Mononuclear cell (primary cell): ENCODE results near the gene ARHGAP10. TPM values are rescaled to one million over a fixed set of nuclear protein-coding genes. Genes with fewer than 3 reads are reported as not detected.

Experiments
- H3K27me3 ChIP-seq: 2 replicates; pipeline ENCODE4 v1.6.0; 2011; ENCODE audit warnings: low read length, control low read depth; ENCODE audit not compliant: insufficient read depth
- H3K4me1 ChIP-seq: 2 replicates; pipeline ENCODE4 v1.5.1; 2011; ENCODE audit warnings: mild to moderate bottlenecking, low read length, control low read depth; ENCODE audit not compliant: insufficient read depth
- H3K4me3 ChIP-seq: 2 replicates; pipeline ENCODE4 v1.5.1; 2011; ENCODE audit warnings: mild to moderate bottlenecking, low read length, moderate library complexity
- H3K9me3 ChIP-seq: 2 replicates; pipeline ENCODE4 v1.5.1; 2011; ENCODE audit warnings: low read depth, mild to moderate bottlenecking, control low read depth, low read length
- total RNA-seq: library from RNA; depleted of rRNA; stranded (reverse); fragments of >200 nt; gene quantifications from one replicate; pipeline ENCODE4 v1.2.3, GENCODE V29; 2012

Gene ARHGAP10, protein sequence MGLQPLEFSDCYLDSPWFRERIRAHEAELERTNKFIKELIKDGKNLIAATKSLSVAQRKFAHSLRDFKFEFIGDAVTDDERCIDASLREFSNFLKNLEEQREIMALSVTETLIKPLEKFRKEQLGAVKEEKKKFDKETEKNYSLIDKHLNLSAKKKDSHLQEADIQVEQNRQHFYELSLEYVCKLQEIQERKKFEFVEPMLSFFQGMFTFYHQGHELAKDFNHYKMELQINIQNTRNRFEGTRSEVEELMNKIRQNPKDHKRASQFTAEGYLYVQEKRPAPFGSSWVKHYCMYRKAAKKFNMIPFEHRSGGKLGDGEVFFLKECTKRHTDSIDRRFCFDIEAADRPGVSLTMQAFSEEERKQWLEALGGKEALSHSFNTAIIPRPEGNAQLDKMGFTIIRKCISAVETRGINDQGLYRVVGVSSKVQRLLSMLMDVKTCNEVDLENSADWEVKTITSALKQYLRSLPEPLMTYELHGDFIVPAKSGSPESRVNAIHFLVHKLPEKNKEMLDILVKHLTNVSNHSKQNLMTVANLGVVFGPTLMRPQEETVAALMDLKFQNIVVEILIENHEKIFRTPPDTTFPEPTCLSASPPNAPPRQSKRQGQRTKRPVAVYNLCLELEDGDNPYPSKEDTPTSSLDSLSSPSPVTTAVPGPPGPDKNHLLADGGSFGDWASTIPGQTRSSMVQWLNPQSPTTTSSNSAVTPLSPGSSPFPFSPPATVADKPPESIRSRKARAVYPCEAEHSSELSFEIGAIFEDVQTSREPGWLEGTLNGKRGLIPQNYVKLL
- 10.6 TPM for total RNA-seq

DNA sequence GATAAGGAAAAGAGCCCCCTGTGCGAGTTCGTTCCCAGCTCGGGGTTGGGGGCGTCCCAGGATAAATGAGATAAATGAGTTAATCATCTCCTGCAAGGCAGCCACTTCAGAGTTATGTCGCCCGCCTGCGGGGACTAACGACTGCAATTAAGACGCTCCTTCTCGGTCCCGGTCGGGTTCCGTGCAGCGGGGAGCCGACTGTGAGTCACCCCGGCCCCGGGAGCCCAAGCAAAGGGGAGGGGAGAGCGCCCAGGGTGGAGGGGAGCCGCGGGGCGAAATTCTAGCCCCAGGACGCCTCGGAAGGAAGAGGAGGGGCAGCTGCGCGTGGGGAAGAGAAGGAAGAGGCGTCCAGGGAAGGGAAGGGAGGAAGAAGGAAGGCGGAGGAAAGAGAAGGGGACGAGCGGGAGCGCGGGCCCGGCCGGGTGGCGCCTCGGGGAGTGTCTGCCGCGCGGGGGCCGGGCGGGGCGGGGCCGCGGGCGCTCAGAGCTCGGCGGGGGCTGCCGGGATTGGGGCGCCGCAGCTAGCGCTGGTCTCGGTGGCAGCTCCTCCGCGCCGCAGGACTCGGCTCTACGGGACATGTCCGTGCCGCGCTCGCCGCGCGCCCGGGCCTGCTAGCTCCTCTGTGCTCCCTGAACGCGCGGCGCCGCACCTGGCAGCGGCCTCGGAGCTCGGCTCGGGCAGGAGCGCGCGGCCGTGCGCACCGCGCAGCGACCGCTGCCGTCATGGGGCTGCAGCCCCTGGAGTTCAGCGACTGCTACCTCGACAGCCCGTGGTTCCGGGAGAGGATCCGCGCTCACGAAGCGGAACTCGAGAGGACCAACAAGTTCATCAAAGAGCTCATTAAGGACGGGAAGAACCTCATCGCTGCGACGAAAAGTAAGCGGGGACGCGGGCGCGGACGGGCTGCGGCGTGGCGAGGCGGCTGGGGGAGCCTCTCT, at the start of gene ARHGAP10:
ARHGAP10 (plus strand) TSS at position 509 of the 938 bp plus-strand sequence; CDS start at position 723, 214 bp downstream.
- Histone ChIP-seq H3K27me3 (peaks cover 3% of the 10 kb centered on the region), H3K4me1 (peaks cover 26% of the 10 kb centered on the region), H3K4me3 (peak within 1 kb of the TSS; percentile 67), H3K9me3 (no peaks in the 10 kb centered on the region)

DNA sequence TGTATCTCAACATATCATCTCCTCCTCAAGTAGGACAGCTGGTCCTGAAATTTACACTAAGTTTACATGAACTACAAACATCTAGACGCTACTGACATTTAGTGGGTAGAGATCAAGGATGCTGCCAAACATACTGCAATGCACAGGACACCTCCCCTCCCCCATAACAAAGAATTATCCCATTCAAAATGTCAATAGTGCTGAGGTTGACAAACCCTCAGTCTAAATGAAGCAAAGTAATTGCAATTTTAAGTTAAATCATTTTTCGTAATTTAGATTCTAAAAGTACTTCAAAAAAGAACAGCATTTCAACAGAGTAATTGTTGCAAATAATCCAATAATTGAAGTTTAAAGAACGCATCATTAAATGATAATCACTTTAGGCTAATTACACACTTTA, 49.1 kb upstream of the ARHGAP10 start:
- Histone ChIP-seq H3K9me3 (no peaks in the 10 kb centered on the region), H3K4me1 (peaks cover 17% of the 10 kb centered on the region), H3K27me3 (no peaks in the 10 kb centered on the region), H3K4me3 (no peak overlapping the region)

DNA sequence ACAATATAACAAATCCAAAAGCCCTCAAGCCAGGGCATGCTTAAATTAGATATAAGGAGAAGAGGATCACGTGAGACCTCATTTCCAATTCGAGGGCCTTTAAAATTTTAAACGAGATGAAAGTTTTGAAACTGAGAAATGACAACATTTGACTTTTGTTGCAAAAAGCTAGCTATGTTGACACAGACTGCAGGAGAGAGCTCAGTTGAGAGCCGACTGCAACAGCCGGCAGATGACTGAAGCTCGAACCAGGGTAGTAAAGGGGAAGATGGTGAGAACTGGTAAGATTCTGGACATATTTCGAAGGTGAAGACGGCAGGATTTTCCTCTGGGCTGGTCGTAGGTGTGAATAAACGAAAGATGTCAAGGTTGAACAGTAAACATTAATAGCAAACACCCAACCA, 48.7 kb upstream of the ARHGAP10 start:
- Histone ChIP-seq H3K9me3 (no peaks in the 10 kb centered on the region), H3K4me1 (peaks cover 17% of the 10 kb centered on the region), H3K4me3 (peak overlapping the region; percentile 89), H3K27me3 (no peaks in the 10 kb centered on the region)

DNA sequence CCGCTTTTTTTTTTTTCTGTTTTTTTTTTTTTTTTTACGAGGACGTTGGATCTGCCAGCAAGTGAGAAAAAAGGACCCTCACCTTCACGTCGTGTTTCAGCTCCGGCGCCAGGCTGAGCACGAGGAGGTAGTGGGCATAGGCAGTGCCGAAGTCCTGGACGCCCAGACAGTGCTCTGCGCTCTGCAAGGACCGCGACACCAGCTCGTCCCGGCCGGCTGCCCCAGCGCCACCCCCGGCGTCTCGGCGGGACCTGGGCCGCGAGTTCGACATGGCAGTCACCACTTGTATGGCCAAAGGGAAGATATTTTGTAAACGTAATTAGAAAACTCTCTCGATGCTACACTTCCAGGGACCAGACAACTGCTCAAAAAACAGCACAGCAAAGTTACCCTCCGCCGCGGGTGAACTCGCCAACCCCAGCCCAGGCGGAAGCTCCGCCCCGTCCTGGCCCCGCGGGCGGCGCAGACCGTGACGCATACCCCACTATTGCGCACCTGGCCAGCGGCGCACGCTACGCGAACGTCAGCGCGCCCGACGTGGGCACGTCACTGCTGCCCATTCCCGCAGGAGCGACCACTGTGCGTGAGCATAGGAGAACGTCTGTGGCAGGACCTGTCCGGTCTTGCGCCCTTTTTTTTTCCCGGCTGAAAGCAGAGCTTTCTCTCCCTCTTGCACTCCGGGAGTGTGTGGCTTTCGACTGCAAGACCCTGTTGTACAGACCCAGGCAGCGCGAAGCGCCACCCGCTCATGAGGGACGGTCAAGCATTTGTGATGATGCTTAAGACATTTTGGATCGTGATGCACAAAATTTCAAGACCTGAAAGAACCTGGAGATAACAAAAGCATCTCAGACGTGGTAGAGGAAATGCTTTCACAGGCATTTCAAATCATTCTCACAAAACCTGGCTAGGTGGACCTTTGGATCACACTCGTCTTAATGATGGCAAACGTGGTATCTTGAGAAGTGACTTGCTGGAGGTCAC, 47.9 kb upstream of the ARHGAP10 start, which contains the start of gene PRMT9:
PRMT9 (minus strand) TSS at position 447 of the 984 bp plus-strand sequence; CDS start at position 271, 176 bp downstream.
- peak within 1 kb of the TSS; percentile 89 for H3K4me3 ChIP-seq
- H3K4me1 ChIP-seq: peaks cover 17% of the 10 kb centered on the region
- H3K9me3 ChIP-seq: no peaks in the 10 kb centered on the region
- no peaks in the 10 kb centered on the region for H3K27me3 ChIP-seq

DNA sequence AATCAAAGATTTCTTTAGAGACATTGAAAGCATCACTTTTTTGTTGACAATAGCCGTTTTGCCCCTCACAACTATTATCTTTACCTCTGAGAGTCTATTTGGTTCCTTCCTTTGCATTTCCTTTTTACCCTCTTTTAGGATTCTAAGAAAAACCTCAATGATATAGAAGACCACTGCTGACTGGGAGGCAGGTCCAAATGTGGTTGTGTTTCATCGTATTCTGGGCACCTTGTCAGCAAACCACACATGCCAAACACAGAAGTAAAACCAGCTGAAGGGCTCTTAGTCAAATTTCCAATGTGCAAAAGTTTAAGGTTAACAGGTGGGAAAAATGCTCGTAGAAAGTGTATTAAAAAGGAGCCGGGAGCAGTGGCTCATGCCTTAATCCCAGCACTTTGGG, 42.8 kb upstream of the ARHGAP10 start:
- no peak overlapping the region for H3K4me3 ChIP-seq
- H3K4me1 ChIP-seq: peaks cover 6% of the 10 kb centered on the region
- H3K9me3 ChIP-seq: no peaks in the 10 kb centered on the region
- no peaks in the 10 kb centered on the region for H3K27me3 ChIP-seq

DNA sequence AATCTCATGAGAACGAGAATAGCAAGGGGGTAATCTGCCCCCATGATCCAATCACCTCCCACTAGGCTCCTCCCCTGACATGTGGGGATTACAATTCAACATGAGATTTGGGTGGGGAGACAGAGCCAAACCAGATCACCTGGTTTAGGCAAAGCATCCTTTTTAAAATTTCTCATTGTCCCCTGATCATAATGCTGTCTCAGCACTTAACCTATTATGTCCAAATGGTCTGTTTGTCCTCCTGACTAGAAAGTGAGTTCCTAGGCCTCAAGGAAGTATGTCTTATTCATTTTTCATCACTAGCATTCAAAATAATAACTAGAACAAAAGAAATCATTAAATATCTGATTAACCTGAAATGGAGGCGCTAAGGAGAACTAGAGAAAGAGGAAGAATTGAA, 40.1 kb upstream of the ARHGAP10 start:
- no peaks in the 10 kb centered on the region for H3K27me3 ChIP-seq
- H3K4me1 ChIP-seq: no peaks in the 10 kb centered on the region
- H3K4me3 ChIP-seq: no peak overlapping the region
- no peaks in the 10 kb centered on the region for H3K9me3 ChIP-seq

DNA sequence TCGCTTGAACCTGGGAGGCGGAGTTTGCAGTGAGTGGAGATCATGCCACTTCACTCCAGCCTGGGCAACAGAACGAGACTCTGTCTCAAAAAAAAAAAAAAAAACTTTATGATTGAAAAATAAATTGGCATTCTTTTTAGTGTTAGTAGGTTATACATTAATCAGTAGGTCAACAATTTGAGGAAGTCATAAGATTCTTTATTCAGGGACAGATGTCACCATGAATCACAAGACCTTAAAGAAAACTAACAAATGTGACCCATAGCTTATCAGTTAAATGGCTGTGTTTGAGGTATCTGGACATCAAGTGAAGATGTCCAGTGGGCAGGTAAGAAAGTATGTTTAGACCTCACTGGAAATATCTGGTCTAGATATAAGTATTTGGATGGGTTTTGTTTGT, 38.7 kb upstream of the ARHGAP10 start:
- Histone ChIP-seq H3K9me3 (no peaks in the 10 kb centered on the region), H3K4me3 (no peak overlapping the region), H3K27me3 (no peaks in the 10 kb centered on the region), H3K4me1 (no peaks in the 10 kb centered on the region)

DNA sequence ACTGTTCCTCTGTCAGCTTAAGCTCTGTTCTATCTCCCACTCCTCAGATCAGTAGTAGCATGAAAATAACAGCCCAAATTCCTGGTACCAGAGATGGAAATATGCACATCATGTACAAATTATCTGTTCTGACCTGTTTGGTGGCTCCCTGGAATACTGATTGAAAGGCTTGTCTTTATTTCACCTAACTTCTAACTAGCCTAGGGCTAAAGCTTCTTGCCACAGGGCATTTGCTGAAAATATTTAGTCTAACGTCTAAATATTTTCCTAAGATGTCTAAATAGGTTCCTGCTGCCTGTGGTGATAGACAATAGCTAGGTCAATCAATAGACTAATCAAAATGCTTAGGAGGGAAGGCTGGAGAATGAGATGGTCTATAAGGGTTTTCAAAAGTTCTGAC, 35.0 kb upstream of the ARHGAP10 start:
- Histone ChIP-seq H3K4me1 (no peaks in the 10 kb centered on the region), H3K4me3 (no peak overlapping the region), H3K9me3 (no peaks in the 10 kb centered on the region), H3K27me3 (peaks cover 2% of the 10 kb centered on the region)

DNA sequence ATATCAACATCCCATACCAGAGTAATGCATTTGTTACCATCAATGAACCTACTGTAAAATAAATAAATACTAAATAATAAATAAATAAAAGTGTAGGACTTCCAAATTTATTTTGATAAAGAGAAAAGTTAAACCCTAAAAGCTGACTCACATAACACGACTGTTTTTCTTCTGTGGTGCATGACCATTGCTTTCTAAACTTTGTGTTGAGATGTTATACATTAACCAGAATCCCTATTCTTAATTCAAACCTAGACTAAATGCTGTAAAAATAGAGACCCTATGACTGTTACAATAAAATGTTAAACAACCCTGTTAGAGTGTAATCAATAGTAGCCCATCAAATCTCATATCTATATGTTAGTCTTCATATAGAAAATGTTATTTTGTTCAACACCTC, 27.0 kb upstream of the ARHGAP10 start:
- no peak overlapping the region for H3K4me3 ChIP-seq
- peaks cover 2% of the 10 kb centered on the region for H3K27me3 ChIP-seq
- H3K4me1 ChIP-seq: no peaks in the 10 kb centered on the region
- H3K9me3 ChIP-seq: no peaks in the 10 kb centered on the region

DNA sequence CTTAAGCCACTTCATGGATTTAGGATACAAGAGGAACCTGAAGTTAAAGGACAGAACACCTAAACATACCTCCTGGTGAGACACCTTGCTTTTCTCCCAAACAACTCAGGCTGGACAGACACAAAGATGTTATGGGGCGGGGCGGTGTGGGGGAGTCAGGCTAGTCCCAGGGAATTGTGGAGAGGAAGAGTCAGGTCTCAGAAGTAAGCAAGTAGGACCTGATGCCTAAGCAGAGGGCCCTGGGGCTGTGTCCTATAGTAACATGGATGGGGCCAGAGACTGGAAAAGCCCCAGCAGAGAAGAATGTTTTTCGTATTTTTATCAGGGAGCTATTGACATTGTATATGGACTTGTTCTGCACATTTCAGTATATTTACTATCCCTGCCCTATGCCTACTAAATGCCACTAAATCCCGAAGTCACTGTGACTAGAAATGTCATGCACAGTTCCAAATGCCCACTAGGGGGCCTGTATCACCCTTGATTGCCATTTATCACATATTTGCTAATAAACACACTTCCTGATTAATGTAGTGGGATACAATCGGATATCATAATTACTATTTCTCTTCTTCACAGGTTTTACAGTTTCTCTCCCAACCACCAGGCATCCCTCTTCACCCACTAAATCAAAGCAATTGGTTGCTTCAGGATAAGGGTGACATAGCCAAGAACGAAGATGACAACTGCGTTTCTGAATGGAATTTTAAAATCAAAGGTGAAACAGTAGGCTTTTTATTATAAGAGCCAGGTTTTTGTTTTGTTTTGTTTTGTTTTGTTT, 23.8 kb upstream of the ARHGAP10 start:
- no peaks in the 10 kb centered on the region for H3K27me3 ChIP-seq

DNA sequence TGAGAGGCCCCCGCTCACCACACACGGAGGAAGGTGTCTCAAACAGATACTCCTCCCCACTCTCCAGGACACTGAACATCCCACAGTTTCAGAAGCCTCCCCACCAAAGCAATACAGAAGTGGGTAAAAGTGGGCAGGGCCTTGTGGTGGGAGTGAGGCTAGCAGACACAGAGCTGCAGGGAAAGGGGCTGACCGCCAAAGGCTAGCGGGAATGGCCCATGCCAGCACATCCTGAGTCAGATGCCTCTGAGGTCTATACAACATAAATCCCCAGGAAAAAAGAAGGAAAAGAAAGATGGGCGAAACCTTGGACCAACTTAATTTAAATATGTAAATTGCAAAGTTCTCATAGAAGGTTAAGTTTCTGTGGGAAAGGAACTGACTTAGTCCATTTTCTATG, 21.9 kb upstream of the ARHGAP10 start:
- Histone ChIP-seq H3K9me3 (no peaks in the 10 kb centered on the region), H3K4me3 (no peak overlapping the region), H3K4me1 (no peaks in the 10 kb centered on the region), H3K27me3 (no peaks in the 10 kb centered on the region)

More for the DNA sequence above, 23.8 kb upstream of the ARHGAP10 start:
- Histone ChIP-seq H3K4me3 (no peak overlapping the region), H3K9me3 (no peaks in the 10 kb centered on the region), H3K4me1 (no peaks in the 10 kb centered on the region)

DNA sequence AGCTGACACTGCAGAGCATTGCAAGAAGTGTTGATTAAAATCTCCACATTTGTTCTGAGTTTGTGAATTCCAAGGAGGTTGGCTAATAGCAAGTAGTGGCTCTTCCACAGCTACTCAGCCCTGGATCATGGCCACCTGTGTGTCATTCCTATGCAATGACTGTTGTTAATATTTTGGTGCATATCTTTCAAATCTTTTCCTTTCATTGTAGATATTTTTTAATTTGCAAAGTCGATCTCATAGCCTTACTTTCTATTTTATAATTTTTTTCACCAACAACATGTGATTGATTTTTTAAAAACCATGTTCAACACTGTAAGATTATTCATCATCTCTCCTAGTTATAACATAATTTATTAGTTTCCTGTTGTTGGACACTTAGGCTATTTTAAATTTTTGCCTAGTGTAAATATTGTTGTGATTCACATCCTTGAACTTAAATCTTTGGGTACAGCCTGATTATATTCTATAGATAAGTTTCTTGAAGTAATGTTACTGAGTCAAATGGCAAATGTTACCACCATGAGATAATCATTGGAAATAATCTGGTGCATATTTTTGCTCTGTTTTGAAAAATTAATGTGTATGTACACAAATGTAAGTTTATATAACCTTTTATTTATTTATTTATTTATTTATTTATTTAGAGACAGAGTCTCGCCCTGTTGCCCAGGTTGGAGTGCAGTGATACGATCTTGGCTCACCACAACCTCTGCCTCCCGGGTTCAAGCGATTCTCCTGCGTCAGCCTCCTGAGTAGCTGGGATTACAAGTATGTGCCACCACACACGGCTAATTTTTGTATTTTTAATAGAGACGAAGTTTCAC, 17.1 kb upstream of the ARHGAP10 start:
- Histone ChIP-seq H3K4me1 (no peaks in the 10 kb centered on the region), H3K9me3 (no peaks in the 10 kb centered on the region), H3K27me3 (no peaks in the 10 kb centered on the region), H3K4me3 (no peak overlapping the region)
